KG1 (cell line): Measurements from ENCODE around the gene LCOR.

ENCODE experiments used
- DNase-seq: peaks from one replicate; lab custom pipeline; 2025; lab: John Stamatoyannopoulos, UW

The LCOR gene

GRCh38 chr10:97034958-97035769 is 203.1 kb downstream of the LCOR start:
- DNase-seq = no peak

GRCh38 chr10:97037365-97038361 is 205.6 kb downstream of the LCOR start:
- DNase-seq = peak; percentile 68

- DNase-seq = no peak
Observed at GRCh38 chr10:97038688-97039087, 206.6 kb downstream of the LCOR start.

GRCh38 chr10:97039538-97040247 is 207.6 kb downstream of the LCOR start:
- DNase-seq = no peak

GRCh38 chr10:97040248-97040584 is 208.1 kb downstream of the LCOR start:
- DNase-seq = no peak

GRCh38 chr10:97040706-97041105 is 208.6 kb downstream of the LCOR start:
- DNase-seq = no peak

- no peak for DNase-seq
Observed at GRCh38 chr10:97042081-97042480, 210.0 kb downstream of the LCOR start.

GRCh38 chr10:97042716-97043562 is 210.8 kb downstream of the LCOR start:
- DNase-seq = no peak

GRCh38 chr10:97043563-97043855 is 211.4 kb downstream of the LCOR start:
- no peak for DNase-seq
